NCI-H1436 treated with DMSO at 0.1 percent for 48 hours (cell line): ENCODE results near the gene HAP1.

ENCODE experiments used
- DNase-seq: peaks from one replicate; lab custom pipeline; 2025; lab: John Stamatoyannopoulos, UW

Gene HAP1

DNA sequence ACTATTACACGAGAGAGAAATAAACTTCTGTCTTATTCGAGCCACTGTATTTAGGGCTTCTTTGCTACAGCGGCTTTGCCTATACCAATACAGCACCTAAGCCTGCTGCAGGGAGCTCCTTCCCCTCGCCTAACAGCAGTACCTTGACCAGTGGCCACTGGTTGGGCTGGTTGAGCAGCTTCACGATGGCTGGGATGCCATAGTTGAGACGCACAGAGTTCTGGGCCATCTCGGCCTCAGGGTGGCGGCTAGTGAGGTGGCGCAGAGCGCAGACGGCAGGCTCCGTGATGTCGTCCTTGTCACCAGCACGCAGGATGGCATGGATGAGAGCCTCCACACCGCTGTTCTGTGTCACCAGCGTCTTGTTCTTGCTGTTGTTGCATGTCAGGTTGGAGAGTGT, 28.4 kb upstream of the HAP1 start:
- DNase-seq: no peak

DNA sequence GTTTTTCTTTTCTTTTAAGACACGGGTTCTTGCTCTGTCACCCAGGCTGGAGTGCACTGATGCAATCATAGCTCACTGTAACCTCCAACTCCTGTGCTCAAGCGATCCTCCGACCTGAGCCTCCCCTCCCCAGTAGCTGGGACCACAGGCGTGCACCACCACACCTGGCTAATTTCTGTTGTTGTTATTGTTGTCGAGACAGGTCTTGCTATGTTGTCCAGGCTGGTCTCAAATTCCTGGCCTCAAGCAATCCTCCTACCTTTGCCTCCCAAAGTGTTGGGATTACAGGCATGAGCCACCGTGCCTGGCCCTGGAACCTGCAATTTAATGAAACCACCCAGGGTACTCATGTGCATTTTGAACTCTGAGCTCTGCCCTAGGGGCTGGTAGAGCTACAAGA, 27.9 kb upstream of the HAP1 start:
- DNase-seq: no peak

DNA sequence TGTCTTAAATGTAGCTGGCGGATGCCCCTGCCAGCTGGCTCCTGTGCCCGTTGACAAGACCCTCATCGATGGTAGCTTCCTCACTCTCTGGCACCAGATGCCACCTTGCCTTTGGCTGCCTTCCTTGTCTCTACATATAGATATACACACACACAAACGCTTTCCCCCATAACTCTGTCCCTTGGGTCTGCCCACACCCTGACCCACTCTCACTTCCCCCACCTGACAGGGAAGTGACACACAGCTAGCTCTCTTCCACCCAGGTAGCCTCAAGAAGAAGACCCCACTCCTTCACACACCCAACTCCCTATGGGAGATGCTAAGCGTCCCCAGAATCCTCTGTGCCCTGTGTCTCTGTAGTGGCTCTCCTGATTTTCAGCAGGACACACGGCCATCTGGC, 26.4 kb upstream of the HAP1 start:
- DNase-seq: no peak

DNA sequence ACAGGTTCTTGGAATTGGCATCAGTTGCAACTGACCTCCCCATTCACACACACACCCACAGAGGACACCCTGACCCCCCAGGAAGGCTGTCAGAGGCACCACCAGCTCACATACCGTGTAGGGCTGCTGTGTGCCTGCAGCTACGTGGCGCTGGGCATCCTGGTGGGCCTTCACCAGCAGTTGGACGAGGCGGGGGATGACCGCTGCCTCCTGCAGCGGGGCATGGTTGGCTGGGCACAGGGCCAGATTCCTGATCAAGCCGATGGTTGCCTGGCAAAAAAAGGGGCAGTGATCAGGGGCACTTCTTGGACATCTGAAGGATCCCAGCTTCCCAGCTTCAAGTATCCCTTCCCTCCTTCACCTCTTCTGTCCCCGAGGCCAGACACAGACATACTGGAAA, 24.2 kb upstream of the HAP1 start:
- no peak for DNase-seq

GRCh38 chr17:41754066-41754465, 19.6 kb upstream of the HAP1 start:
- DNase-seq: no peak

- DNase-seq: no peak
Measured at GRCh38 chr17:41751288-41751687, 16.8 kb upstream of the HAP1 start.

DNA sequence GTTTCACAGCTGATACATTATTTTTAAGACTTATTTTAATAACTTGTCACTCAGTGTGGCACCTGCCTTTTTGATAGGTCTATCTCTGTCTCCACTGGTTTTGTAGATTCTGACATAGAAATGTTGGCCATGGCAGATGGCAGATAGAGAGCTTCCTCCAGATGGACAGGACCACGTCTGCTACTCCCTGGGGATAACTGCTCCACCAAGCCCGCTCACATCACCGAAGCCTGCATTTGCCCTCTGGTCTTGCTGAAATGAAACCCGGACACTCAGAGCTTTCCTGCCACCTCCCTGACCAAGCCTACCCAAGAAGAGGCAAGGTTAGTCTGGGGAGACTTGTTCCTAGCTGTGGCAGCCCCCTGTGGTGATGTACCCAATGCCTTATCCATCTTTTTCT, 16.4 kb upstream of the HAP1 start:
- no peak for DNase-seq

DNA sequence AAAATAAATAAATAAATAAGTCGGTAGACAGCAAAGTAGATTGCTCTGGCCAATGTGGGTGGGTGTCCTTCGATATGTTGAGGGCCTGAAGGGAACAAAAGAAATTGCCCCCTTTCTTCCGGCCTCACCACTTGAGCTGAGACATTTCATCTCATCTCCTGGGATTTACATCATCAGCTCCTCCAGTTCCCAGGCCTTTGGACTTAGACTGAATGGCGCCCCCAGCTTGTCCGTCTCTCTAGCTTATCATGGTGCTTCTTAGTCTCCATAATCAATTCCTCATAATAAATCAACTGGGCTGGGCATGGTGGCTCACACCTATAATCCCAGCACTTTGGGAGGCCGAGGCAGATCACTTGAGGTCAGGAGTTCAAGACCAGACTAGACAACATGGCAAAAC, 13.8 kb upstream of the HAP1 start:
- no peak for DNase-seq

DNA sequence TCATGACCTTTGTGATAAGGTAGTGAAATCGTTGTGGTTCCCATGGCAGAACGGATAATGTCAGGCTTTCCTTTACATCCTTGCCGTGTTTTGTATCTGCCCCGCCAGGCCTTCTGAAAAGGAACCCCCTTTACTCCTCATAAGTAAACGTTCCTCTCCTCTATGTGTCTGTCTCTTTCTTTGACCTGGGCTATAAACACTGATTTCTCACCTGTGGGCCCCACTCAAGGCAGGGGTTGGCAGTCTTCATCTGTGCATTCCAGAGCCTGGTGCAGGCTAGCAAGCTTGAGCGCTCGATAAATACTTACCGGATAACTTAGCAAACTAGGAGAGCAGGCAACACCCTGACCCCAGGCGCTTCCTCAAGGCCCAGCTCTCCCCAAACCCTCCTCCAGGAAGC, 7.3 kb upstream of the HAP1 start:
- no peak for DNase-seq

- no peak for DNase-seq
Measured at GRCh38 chr17:41740506-41740905, 6.1 kb upstream of the HAP1 start.

DNA sequence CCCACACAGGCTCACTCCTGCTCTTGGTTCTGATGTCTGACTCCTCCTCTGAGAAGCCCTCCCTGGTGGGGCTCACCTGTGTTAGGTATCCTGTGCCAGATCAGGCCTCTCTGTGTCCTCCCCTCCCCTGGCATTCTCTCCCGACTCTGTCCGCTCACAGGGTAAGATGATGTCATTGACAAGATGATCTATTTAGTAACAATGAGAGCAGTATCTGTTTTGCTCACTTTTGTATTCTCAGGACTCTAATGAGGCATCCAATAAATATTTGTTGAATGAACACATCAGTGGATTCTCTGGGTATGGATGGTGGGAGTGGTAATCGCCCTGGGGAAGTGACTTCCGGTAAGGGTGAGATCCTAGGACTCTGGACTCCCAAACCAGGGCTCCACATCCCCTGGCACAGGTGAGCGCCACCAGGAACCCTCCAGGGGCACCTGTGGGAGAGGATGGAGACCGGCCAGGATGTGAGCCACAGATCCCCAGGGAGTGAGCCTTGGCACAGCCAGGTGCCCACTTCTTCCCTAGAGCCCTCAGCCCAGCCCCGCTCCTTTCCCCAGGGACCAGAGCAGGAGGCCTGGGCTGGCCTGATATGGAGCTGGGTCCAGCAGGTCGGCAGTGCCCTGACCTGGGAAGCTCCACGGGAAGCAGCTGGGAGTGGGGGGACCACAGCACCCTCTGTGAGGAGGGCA, 5.4 kb upstream of the HAP1 start:
- DNase-seq: no peak

DNA sequence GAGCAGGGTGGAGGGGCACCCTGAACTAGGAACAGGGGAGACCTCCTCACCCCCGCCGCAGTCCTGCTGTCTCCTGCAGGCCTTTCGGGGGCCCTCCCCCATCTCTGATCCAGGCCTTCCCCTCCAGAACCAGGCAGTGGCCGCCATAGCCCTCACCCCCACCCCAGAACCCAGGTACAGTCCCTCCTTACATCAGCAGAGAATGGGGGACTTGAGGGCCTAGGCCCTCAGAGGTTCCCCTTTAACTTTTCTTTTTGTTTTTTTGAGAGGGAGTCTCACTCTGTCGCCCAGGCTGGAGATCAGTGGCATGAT, 4.3 kb upstream of the HAP1 start:
- no peak for DNase-seq

- DNase-seq: peak; percentile 28
Measured at GRCh38 chr17:41738077-41738800, 3.8 kb upstream of the HAP1 start.

DNA sequence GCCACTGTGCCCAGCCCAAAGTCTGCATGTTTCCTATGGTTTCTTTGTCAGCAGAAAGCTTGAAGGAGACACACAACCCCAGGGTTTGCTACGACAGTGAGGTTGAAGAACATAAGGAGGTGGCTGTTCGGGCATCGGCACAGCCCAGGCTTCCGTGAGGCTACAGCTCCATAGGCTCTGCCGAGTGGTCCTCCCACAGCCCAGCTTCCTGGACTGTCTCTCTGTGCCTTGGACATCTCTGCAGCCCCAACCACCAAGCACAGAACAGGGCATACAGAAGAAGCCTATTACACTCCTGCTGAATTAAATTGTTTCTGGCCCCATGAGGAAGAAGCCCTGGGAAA, 3.2 kb upstream of the HAP1 start:
- no peak for DNase-seq

- no peak for DNase-seq
Measured at GRCh38 chr17:41736983-41737679, 2.7 kb upstream of the HAP1 start.

- DNase-seq: no peak
Measured at GRCh38 chr17:41735744-41736143, 1.3 kb upstream of the HAP1 start.

- DNase-seq: no peak
Measured at GRCh38 chr17:41734949-41735313, 488 bp upstream of the HAP1 start.

DNA sequence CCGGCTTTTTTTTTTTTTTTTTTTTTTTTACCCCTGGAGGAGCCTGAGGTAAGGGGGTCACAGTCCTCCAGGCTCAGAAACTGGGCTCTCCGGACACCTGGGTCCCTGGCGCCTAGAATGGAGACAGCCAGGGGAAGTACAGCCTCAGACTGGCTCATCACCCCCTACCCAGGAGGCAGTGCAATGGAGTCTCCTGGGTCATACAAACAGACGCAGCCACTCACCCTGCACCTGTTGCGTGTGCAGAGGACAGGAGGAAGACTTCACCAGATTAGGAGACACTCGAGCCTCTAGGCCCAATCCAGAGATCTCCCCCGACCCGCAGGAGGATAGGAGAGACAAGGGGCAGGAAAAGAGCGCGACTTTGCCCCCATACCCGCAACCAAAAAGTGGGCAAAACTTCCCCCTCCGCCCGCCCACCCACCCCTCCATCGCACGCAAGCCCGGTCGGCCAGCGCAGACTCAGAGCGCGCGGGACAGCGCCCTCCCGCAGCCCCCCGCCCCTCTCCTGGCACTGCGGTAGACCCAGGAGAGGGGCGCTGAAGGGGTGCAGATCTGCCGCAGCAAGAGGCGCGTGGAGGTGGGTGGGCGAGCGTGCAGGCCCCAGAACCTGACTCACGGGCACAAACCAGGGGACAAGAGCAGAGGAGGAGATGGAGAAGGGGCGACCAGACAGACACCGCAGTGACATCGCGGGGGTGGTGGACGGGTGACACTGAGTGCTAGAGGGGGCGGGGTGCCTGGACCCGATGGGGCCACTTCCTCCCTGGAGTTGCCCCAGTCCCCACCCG, 900 bp downstream of the HAP1 start:
- no peak for DNase-seq

- no peak for DNase-seq
Measured at GRCh38 chr17:41731836-41732235, 2.6 kb downstream of the HAP1 start.

DNA sequence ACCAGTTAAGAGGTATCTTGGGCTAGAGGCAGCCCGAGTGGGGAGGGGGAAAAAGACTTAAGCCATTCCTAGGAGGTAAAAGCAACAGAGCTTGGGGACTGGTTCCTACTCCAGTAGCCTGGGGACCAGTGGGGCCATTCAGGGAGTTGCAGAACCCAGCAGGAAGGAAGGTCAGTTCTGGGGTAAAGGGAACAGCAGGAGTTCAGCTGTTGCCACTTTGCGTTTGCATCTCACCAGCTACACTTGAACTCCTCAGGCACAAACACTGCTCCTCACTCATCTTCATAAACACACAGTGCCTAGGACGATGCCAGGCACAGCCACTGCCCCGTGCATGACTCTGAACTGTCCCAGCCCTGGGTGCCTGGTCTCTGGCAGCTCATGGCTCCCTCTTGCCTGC, 4.0 kb downstream of the HAP1 start:
- DNase-seq: no peak

DNA sequence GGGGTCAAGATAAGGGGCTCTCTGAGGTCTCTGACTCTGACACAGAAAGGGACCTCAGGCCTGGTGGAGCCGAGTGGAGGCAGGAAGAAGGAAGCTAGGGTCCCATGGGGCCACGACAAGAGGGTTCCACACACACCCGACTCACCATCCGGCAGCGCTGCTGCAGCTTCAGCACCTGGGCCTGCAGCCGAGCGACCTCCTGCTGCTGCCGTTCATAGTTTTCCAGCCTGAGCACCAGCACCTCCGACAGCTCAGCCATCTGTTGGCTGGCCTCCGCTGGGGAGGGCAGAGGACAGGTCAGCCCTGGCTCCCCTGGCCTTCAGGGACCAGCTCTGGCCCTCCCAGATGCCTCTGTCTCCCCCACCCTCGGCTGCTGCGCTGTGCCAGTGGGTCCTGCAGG, 6.4 kb downstream of the HAP1 start:
- no peak for DNase-seq

DNA sequence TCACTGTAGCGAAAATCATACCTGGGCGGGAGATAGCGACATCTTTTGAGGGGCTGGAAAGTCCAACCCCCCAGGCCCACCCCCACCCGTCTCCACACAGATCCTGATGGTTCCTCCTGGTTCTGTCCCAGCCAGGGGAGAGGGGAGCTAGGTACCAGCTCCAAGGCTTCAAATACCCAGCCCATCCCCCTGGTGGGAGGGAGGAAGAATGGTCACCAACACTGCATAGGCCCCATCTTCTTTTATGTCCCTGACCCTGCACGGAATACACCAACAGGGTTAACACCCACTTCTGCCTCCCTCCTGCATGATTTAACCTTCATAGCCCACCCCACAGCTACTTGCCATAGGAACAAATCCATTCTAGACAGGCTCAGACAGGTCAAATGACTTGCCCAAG, 9.3 kb downstream of the HAP1 start:
- DNase-seq: no peak

GRCh38 chr17:41724476-41725050, 9.9 kb downstream of the HAP1 start:
- DNase-seq: no peak
